BLaER1 (cell line): Measurements from ENCODE around the gene ACTMAP.

Experiments
- H3K27ac ChIP-seq: shearing (Covaris generic); formaldehyde crosslinking; 2 replicates; pipeline ENCODE4 v1.8.1; 2022
- H3K27me3 ChIP-seq: shearing (Covaris generic); formaldehyde crosslinking; 2 replicates; pipeline ENCODE4 v1.8.1; 2022
- H3K36me3 ChIP-seq: shearing (Covaris generic); formaldehyde crosslinking; 2 replicates; pipeline ENCODE4 v1.8.1; 2022
- H3K4me1 ChIP-seq: shearing (Covaris generic); formaldehyde crosslinking; 2 replicates; pipeline ENCODE4 v1.8.1; 2022
- H3K4me2 ChIP-seq: shearing (Covaris generic); formaldehyde crosslinking; 2 replicates; pipeline ENCODE4 v1.8.1; 2022
- H3K4me3 ChIP-seq: shearing (Covaris generic); formaldehyde crosslinking; 2 replicates; pipeline ENCODE4 v1.8.1; 2022
- H3K9ac ChIP-seq: shearing (Covaris generic); formaldehyde crosslinking; 2 replicates; pipeline ENCODE4 v1.8.1; 2022
- H3K9me3 ChIP-seq: shearing (Covaris generic); formaldehyde crosslinking; 2 replicates; pipeline ENCODE4 v1.8.1; 2022
- H4K20me1 ChIP-seq: shearing (Covaris generic); formaldehyde crosslinking; 2 replicates; pipeline ENCODE4 v1.8.1; 2022
- Cebpa-rat ChIP-seq: shearing (Covaris generic); IDR thresholded peaks from 2 replicates; pipeline ENCODE4 v1.8.1; 2022

Gene ACTMAP, protein sequence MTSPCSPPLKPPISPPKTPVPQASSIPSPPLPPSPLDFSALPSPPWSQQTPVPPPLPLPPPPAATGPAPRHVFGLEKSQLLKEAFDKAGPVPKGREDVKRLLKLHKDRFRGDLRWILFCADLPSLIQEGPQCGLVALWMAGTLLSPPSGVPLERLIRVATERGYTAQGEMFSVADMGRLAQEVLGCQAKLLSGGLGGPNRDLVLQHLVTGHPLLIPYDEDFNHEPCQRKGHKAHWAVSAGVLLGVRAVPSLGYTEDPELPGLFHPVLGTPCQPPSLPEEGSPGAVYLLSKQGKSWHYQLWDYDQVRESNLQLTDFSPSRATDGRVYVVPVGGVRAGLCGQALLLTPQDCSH

DNA sequence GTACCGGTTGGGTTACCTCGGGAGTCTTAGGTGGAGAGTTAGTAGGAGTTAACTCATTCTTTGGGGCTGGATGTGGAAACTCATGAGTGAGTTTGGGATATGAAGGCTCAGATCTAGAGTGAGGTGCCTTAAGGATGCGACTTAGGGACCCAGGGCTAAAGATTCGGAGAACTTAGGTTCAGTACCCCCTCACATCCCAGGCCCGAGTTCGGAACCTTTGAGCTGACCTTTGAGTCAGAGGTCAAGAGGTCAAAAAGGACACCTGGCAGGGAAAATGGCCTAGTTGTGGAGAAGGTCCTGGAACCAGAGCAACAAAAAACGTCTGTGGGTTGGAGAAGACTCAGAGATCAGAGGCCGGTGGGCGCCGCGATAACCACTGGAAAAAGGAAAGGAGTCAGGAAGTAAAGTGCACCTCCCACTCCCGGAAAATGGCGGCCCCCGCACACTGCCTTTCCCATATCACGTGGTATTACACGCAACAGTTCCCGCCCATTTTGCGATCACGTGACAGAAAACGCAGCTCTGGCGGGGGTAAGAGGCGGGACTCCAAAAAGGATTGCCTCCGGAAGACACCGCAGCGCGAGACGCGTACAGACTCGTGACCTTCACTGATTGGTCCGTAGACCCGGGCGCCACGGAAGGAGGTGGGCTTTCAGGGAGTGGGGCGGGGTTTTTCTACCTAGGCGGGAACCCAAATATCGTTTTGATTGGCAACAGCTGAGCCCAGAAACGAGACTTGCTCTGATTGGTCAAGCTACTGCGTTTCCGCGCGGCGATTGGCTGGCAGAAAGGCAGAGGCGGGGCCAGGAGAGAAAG lies at the start of gene ACTMAP:
TSS of gene ACTMAP (minus strand) at position 420 of the 816 bp plus-strand sequence. CDS start 674 bp downstream, outside the sequence.
- H3K9ac ChIP-seq = peak within 1 kb of the TSS; percentile 99
- H3K4me3 ChIP-seq = peak within 1 kb of the TSS; percentile 88
- H3K4me1 ChIP-seq = peaks cover 58% of the 10 kb centered on the region
- no peaks in the 10 kb centered on the region for H3K9me3 ChIP-seq
- H3K27ac ChIP-seq = peak within 1 kb of the TSS; percentile 99
- peaks cover 29% of the 10 kb centered on the region for H4K20me1 ChIP-seq
- peaks cover 26% of the 10 kb centered on the region for H3K36me3 ChIP-seq
- H3K27me3 ChIP-seq = no peaks in the 10 kb centered on the region
- H3K4me2 ChIP-seq = peak within 1 kb of the TSS; percentile 91
- TF ChIP-seq Cebpa-rat = no peak

DNA sequence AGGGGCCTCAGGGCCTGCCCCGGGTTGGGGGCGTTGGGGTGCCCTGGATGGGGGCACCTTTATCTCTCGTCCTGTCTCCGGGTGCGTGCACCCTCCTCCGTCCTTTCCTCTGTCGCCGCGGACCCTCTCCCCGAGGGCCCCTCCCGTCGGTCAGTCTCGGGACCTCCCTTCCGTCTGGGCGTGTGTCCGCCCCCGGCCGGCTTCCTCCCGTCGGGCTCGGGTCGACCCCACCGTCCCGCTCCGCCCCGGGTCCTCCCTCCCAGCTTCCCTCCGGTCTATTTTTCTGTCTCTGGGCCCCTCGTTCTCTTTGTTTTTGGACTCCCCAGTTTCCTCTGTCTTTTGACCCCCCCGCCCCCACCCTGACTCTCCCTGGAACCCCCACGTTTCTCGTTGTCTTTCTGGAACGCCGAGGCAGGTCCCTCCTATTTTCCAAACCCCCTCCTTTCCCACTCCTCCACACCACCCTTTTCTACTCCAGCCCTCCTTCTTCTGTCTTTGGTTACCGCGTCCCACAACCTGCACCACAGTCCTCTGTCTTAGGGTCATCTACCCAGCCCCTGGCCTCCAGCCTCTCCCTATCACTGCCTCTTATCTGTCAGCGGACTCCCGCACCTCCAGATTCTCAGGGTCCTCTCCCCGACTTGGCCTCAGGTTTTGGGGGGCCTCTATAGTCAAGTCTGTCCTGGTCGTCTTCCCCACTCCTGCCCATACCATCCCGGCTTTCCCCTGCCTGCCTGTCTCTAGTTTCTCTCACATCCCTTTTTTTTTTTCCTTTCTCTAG lies 49.5 kb upstream of the ACTMAP start:
- Histone ChIP-seq H3K4me2 (peak overlapping the region; percentile 94), H3K4me1 (peaks cover 64% of the 10 kb centered on the region), H3K27me3 (no peaks in the 10 kb centered on the region), H3K9ac (peak overlapping the region; percentile 97), H4K20me1 (peaks cover 54% of the 10 kb centered on the region), H3K4me3 (peak overlapping the region; percentile 97), H3K36me3 (peaks cover 55% of the 10 kb centered on the region), H3K27ac (peak overlapping the region; percentile 97), H3K9me3 (no peaks in the 10 kb centered on the region)
- no peak for TF ChIP-seq Cebpa-rat

DNA sequence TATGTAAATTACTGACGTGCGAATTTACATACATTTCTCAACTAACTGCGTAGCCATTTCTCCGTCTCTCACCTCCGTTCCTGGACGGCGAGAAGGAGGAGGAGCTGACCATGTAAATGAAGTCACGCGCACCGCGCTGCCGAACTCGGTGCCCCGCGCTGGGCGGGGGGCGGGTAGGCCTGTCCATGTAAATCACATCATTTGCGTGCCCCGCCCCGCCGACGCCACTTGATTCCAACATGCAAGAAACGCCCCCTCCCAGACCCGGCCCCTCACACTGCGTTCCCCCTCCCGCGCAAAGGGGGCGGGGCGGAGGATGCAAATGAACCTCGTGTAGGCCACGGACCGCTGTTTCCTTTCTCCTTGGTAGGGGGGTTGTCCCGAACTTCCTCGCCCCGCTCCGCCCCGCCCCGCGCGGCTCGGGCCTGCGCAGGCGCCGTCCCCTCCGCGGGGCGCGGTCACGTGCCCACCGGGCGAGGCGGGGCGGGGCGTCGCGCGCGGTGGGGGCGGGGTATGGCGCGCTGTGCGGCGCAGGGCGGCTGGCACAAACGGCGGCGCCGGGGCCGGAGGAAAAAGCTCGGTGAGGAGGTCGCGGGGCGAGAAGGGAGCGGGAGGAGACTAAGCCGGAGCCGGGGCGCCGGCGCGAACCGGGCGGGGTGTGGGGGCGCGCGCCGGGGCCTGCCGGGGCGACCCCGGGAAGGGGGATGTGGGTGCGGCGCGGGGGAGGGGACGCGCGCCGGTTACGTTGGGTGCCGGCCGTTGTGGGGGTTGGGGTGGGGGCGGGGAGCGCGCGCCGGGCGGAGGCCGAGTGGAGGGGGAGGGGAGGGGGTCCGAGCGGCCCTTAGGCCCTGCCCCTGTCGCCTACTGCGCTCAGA lies 48.6 kb upstream of the ACTMAP start, which contains the start of gene EGLN2:
TSS of gene EGLN2 (plus strand) at position 509 of the 875 bp plus-strand sequence. CDS start 1,382 bp downstream, outside the sequence.
- peak within 1 kb of the TSS; percentile 97 for H3K27ac ChIP-seq
- no peaks in the 10 kb centered on the region for H3K27me3 ChIP-seq
- TF ChIP-seq Cebpa-rat = no peak
- H4K20me1 ChIP-seq = peaks cover 46% of the 10 kb centered on the region
- no peaks in the 10 kb centered on the region for H3K9me3 ChIP-seq
- H3K4me1 ChIP-seq = peaks cover 56% of the 10 kb centered on the region
- peaks cover 46% of the 10 kb centered on the region for H3K36me3 ChIP-seq
- peak within 1 kb of the TSS; percentile 97 for H3K4me3 ChIP-seq
- peak within 1 kb of the TSS; percentile 94 for H3K4me2 ChIP-seq
- peak within 1 kb of the TSS; percentile 97 for H3K9ac ChIP-seq

DNA sequence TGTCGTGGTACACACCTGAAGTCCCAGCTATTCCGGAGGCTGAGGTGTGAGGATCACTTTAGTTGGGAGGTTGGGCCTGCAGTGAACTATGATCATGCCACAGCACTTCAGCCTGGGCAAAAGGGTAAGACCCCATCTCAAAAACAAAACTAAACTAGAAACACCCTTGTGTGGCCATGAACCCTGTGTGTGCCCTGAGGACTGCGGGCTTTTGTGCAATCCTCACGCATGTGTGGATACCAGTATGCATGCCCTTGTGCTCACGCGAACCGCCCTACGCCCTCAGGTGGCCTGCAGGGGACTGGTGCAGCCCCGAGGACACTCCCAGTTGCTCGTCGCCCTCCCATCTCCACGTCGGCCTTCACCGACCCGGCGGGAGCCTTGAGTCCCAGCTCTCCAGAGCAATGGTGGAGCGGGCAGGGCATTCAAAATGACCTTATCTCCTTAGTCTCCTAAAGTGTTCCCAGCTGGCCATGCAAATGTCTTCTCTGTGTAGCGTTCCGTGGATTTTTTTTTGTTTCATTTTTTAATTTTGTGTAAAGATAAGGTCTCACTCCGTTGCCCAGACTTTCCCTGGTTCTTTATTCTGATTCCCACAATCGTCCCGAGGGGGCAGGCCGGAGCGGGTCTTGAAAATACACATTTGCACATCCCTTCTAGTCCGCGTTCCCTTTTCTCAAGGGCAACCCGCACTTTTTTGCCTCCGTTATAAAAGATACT lies 47.8 kb upstream of the ACTMAP start:
- Histone ChIP-seq H3K4me3 (peak overlapping the region; percentile 68), H3K4me1 (peaks cover 48% of the 10 kb centered on the region), H3K36me3 (peaks cover 38% of the 10 kb centered on the region), H3K4me2 (peak overlapping the region; percentile 79), H3K9ac (peak overlapping the region; percentile 76), H4K20me1 (peaks cover 38% of the 10 kb centered on the region), H3K27ac (peak overlapping the region; percentile 61), H3K27me3 (no peaks in the 10 kb centered on the region), H3K9me3 (no peaks in the 10 kb centered on the region)
- TF ChIP-seq Cebpa-rat = no peak; the same call in 1 of the 2 replicates

DNA sequence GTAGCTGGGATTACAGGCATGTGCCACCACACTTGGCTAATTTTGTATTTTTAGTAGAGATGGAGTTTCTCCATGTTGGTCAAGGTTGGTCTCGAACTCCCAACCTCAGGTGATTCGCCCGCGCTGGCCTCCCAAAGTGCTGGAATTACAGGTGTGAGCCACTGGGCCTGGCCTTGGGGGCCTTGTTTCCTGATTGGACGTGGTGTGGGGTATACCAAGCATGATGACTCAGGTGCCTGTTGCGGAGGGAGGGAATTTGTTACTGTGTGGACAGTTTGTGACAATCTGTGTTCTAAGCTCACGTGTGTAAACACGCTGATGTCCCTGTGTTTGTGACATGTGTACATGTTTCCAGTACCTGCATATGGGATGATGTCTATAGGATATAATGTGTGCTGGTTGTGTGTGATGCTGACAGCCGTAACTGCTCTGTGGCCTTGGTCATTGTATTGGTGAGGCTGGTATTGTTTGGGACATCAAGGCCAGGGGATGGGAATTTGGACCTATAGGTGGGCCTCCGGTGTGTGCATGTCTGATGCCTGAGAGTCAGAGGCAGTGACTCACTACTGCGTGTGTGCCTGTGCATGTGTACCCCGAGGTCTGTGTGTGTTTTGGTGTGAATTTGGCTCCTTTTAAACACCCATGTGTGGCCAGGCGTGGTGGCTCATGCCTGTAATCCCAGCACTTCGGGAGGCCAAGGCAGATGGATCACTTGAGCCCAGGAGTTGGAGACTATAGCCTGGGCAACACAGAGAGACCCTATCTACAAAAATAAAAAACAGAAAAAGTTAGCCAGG lies 47.1 kb upstream of the ACTMAP start:
- Histone ChIP-seq H3K36me3 (peaks cover 36% of the 10 kb centered on the region), H3K9me3 (no peaks in the 10 kb centered on the region), H3K4me1 (peaks cover 45% of the 10 kb centered on the region), H3K9ac (peak overlapping the region; percentile 76; the same call in 1 of the 2 replicates), H3K27ac (peak overlapping the region; percentile 61), H3K4me2 (peak overlapping the region; percentile 79), H3K4me3 (peak overlapping the region; percentile 68), H4K20me1 (peaks cover 30% of the 10 kb centered on the region), H3K27me3 (no peaks in the 10 kb centered on the region)
- no peak for TF ChIP-seq Cebpa-rat

DNA sequence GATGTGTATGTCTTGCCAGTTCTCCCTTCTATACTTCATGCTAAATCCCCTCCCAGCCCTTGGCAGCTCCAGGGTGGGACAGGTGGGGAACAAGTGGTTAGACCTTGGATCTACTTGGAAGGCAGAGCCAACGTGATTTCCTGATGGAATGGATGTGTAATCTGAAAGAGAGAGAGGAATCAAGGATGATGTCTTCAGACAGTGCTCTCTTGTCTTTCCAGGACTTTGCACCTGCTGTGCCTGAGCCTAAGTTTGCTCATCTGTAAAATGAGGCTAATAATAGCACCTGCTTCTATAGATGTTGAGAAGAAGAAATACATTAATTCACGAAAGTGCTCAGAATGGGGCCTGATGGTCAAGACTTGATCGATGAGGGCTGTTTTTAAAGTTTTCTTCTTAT lies 41.7 kb upstream of the ACTMAP start:
- Histone ChIP-seq H3K36me3 (peaks cover 43% of the 10 kb centered on the region), H3K9ac (peak overlapping the region; percentile 4; the same call in 1 of the 2 replicates), H4K20me1 (no peaks in the 10 kb centered on the region), H3K4me2 (peak overlapping the region; percentile 12), H3K27ac (no peak overlapping the region), H3K27me3 (no peaks in the 10 kb centered on the region), H3K9me3 (no peaks in the 10 kb centered on the region), H3K4me1 (peaks cover 27% of the 10 kb centered on the region), H3K4me3 (no peak overlapping the region)
- TF ChIP-seq Cebpa-rat = no peak

DNA sequence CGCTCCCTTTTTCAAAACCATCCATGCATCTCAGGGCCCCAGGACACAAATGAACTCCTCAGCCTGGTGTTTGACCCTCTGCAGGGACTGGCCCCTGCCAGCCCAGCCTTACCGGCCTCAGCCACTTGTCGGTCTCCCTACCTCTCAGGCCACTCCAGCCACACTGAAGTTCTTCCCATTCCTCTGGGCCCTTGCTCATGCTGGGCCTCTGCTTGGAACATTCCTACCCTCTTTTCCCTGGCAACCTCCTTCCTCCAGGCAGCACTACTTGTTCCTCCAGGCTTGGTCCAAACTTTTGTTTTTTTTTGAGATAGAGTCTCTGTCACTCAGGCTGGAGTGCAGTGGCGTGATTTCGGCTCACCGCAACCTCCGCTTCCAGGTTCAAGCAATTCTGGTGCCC lies 41.1 kb upstream of the ACTMAP start:
- no peak overlapping the region for H3K9ac ChIP-seq
- peaks cover 42% of the 10 kb centered on the region for H3K36me3 ChIP-seq
- H3K4me1 ChIP-seq = peaks cover 25% of the 10 kb centered on the region
- H4K20me1 ChIP-seq = no peaks in the 10 kb centered on the region
- H3K4me3 ChIP-seq = no peak overlapping the region
- H3K9me3 ChIP-seq = no peaks in the 10 kb centered on the region
- no peak for TF ChIP-seq Cebpa-rat
- no peaks in the 10 kb centered on the region for H3K27me3 ChIP-seq
- H3K27ac ChIP-seq = no peak overlapping the region
- H3K4me2 ChIP-seq = peak overlapping the region; percentile 12; the same call in 1 of the 2 replicates
